COLO829 (cell line): ENCODE results near the gene FGF22.
"Not testable (repeated sequence)": the region's sequence is repeated elsewhere in the genome, so short reads cannot be mapped to it uniquely, and the experiment has no call there.

Experiments used
- DNase-seq: peaks from one replicate; pipeline ENCODE4 v3.0.0; 2012; ENCODE audit warnings: low spot score

Gene FGF22

DNA sequence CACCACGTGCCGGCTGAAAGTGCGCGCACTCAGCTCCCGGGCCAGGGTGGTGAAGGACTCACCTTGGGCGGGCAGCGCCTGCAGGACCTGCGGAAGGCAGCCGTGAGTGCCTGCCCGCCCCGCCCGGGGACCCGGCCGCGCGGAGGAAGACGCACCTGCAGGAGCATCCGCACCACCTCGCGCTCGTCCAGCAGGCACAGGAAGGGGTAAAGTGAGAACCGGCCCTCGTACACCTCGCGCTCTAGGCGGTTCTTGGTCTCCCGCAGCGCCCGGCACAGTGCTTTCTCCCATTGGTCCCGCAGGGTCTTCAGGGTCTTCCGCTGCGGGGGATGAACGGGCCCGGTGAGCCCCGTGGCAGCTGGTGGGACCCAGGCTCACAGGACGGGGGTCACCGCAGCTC is 17.0 kb upstream of the FGF22 start:
- DNase-seq = no peak

DNA sequence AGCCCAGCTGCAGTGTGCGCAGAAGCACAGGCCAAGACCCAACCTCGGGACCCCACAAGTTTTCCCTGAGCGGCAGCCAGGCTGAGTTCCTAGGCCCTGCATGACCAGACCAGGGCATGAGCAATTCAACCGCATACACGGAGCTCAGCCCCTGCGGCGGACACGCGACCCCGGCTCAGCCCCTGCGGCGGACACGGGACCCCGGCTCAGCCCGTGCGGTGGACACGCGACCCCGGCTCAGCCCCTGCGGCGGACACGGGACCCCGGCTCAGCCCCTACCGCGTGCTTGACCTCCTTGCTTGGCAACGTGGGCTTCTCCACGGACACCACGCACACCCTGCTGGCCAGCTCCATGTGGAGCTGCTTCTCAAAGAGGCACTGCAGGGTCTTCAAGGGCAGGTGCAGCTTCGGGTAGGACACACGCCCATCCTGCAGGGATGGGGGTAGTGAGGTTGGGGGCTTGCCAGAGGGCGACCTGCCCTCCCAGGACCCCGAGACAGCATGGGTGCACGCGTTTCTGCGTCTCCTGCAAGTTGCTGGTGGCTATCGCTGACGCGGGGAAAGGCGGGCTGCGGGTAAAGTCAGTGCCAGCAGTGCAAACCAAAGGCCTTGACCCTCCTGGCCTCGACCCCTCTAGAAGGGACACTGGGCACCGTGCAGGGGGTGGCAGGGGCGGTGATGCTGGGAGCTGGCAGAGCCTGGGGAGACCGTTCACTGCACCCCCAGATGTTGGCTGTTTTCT is 16.3 kb upstream of the FGF22 start:
- DNase-seq = no peak

DNA sequence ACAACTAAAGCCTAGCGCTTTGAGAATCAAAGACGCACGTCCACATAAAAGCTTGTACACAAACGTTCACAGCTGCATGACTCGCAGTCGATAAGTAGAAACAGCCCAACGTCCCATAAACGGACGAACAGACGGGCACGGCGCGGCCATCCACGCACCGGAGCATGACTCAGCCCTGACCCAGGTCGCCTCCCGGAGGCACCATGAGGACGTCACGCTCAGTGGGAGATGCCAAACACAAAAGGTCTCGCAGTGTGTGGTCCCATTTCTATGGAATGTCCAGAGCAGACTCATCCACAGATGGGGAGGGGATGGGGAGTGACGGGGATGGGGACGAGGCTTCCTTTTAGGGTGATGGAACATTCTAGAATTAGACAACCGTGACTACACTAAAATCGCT is 15.7 kb upstream of the FGF22 start:
- DNase-seq = no peak

DNA sequence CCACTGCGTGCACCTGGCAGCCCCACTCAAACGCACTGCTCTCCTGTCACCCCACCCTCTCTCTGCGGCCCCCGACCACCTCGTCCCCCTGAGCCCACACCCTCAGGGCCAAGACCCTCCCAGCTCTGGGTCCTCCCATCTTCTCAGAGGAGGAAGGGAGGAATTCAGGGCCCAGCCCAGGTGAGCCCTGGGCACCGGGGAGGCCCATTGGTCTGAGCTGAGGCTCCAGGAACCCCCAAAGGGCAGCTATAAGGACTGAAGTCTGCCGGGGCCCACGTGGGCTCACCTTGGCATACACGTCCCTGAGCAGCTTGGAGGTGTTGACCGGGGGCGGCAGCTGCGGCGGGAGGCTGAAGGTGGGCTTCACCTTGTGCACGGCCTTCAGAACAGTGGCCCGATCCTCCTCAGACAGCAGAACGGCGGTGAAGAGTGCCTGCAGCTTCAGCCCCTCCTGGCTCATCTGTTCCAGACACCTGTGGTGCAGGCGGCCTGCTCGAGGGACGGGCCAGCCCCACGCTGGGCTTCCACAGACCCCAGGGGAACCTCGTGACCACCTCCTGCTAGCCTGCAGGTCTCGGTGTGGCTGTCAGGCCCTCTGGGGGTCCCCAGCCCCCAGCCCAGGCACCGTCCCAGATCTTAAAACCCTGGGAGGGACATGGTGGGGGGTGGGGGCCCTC is 15.1 kb upstream of the FGF22 start:
- DNase-seq = no peak

DNA sequence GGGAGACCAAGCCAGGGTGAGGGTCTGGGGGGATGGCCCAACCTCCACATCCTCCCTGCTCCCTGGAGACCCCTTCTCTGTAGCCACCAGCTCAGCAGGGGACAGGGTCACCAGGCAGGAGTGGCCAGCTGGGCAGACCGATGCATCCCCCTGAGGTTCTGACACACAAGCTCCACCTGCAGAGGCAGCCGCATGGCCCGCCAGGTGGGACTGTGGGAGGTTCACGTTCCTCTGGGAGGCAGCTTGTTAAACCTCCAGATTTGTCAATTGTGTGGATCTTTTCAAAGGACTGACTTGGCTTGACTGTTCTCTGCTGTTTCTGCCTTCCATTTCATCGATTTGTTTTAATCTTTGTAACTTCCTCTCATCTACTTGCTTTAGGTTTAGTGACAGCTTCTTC is 14.4 kb upstream of the FGF22 start:
- DNase-seq = no peak

DNA sequence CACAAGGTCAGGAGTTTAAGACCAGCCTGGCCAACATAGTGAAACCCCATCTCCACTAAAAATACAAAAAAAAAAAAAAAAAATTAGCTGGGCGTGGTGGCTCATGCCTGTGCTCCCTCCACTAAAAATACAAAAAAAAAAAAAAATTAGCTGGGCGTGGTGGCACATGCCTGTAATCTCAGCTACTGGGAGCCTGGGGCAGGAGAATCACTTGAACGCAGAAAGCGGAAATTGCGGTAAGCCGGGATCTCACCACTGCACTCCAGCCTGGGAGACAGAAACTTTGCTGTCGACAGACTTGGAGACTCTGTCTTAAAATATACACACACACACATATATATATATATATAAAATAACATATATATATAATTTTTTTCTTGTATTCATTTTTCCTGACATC is 13.1 kb upstream of the FGF22 start:
- not testable (repeated sequence) for DNase-seq

DNA sequence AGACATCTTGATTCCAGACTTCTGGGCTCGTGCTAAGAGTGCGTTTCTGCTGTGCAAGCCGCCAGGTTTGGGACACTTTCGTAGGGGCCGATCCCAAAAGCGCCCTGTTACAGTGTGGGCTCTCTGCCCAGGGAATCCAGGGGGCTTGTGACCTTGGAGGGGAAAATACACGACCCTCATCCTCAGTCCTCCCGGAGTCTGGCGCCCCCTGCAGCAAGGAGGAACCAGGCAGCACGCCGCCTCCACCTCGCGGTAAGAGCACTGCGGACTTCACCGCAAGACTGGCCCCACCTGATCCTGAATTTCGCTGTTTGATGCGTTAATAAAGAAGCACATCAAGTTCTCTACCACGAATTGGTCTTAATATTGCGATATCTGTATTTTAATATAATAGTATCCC is 11.5 kb upstream of the FGF22 start:
- DNase-seq = no peak

DNA sequence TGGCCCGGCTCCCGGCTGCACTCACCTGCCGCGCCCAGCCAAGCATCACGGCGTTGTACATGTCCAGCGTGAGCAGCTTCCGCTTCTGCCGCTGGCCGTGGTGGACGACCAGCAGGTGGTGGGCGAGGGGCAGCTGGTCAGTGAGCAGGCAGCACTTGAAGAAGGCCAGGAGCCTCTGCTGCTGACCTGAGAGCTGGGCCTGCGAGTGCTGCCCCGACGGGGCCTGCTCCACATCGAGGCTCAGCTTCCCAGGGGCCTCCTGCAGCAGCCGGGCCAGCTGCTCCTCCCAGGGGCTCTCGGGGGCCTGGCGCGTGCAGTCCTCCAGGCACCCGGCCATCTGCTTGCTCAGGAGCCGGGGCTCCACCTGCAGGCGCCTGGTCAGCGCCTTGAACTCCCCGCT is 10.2 kb upstream of the FGF22 start:
- not testable (repeated sequence) for DNase-seq

DNA sequence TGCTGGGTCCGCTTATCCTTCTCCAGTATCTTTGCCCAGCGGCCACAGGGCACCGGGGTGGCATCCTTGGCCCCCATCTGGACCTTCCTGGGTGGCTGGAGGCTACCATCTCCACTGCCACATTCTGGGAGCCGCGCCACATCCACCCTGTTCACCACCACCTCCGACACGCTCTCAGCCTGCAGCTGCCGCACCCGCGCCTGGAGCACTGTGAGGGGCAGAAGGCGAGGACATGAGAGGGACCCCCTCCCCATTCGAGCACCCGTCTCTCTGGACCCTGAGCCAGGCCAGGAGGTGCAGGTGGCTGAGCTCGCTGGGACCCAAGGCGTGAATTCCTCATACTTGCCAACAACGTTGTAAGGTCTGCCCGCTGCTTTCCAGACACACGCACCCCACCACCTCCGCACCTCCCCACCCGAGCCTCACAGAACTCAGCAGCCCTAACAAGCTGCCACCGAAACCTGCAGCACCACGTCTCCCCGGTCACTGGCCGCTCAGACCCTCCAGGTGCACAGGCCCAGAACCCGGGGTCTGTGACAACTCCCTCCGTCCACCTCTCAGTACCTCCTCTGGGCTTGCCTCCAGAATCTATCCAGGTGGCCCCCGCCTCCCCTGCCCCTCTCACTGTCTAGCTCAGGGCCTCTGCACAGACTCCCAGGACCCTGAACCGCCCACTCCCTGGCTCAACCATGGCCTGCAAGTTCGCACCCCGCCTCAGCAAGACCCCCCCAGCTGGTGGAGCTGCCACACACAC is 9.5 kb upstream of the FGF22 start:
- DNase-seq = no peak

DNA sequence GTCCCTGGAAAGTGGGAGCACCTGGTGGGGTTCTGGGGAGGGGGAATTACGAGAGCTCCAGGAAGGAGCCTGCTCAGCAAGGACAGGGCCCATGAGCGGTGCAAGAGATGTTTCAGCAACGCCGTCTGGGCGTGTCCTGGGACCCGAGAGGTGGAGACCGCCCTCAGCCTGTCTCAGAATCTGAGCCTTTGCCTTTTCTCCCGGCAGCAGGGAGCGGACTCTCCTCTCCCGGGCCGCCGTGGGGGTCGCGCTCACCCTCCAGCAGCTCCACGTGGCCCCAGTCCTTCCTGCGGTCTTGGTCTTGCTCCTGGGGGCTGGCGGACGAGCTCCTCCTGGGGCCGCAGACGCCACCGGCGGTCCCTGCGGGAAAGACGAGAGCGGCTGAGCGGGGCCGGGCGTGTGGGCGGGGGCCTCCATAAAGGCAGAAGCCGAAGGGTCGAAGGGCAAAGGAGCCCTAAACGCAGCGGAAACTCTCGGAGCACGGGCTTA is 7.1 kb upstream of the FGF22 start:
- peak; percentile 39 for DNase-seq

DNA sequence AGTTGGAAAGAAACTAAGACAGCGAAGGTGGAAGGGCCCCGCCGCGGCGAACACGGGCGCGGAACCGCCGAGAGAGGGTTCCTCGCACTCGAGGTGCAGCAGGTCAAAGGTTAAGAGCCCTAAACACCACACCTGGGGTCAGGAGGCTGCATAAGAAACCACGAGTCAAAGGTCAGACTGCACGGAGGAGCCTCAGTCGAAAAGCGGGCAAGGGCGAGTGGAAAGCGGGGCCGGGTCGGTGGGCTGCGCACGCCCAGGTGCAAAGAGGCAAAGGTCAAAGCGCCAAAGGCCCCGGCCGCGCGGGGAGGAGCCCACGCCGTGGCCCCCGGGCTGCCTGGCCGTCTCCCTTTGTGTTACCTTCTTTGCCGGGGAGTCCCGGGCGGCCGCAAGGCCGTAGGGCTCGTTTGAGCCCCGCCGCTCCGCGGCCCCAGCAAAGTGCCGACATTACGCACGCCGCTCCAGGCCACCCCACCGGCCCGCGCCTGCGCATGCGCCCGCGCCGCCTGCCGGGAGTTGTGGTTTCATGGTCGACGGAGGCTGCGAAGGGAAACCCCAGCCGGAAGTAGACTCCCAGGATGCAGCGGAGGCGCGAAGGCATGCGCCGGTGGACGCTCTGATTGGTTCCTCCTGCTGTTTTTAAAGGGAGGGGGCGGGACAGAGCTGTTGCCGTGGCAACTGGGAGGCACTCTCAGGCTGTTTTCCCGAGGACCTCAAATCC is 6.5 kb upstream of the FGF22 start, which contains the start of gene POLRMT:
Gene POLRMT, minus strand, starts transcription at position 470 of the 718 bp plus-strand sequence. Its CDS starts 25 bp downstream, at position 445.
- DNase-seq = peak; percentile 100

DNA sequence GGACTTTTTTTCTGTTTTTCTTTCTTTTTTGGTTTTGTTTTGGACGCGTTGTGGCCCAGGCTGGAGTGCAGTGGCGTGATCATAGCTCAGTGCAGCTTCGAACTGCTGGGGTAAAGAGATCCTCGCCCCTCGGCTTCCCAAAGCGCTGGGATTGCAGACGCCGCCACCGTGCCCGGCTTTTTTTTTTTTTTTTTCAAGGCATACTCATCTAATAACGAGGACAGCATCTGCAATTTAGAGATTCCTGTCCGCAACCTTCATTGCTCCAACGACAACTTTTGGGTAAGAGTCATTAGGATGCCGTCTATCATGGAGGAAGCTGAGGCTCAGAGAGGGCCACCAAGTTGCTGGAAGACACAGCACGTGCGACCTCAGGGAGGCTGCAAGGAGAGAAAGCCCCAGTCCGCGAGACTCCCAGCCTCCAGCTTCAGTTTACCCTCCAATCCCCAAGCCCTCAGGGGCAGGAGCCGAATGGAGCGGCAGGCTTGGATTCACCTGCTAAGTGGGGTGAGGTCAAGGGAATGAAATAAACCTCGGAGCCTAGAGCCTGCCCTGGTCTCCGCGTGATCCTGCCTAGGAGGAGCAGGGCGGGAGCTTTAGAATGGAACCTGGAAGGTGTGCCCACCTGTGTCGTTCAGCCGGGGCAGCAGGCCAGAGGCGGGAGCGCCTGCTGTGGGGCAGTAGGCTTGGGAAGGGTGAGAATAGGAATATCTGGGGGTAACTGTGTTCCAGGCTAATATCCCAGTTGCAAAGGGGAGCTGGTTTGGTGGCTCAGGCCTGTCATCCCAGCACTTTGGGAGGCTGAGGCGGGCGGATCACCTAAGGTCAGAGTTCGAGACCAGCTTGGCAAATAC is 5.7 kb upstream of the FGF22 start:
- DNase-seq = no peak

DNA sequence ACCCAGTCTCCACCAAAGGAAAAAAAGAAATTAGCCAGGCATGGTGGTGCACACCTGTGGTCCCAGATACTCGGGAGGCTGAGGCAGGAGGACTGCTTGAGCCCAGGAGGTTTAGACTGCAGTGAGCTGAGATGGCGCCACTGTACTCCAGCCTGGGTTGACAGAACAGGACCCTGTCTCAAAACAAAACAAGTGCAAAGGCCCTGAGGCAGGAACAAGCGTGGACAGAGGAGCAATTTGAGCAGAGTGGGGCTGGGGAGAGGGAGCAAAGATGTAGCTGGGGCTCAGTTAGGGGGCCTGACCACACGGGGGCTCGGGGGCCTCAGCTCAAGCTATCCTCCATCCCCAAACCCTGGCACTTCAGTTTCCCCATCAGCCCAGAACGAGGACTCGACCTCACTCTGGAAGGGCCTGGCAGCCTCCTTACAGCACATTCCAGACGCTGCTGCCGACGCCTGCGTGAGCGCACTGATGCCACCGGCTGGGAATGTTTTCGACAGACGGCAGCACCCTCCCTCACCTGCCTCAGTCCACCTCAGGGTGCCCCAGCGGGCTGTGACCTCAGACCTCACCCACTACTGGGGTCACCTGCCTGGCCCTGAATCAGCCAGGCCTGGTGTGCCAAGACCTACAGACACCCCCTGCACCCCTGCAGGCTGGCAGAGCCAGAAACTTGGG is 4.6 kb upstream of the FGF22 start:
- no peak for DNase-seq

DNA sequence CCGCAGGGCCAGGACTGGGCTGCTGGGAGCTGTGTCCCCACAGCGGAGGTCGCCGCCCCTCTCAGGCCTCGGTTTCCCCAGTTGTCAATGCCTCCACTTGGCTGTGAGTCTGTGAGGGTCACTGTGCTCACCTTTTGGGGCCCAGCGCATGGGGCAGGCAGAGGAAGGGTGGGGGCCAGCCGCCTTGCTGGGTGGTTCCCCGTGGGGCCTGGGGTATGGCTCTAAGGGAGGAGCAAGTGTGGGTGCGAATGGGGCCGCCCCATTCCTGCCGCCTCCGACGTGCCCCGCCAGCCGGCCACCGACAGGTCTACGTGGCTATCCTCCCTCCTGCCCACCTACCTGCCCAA is 800 bp upstream of the FGF22 start:
- DNase-seq = no peak

DNA sequence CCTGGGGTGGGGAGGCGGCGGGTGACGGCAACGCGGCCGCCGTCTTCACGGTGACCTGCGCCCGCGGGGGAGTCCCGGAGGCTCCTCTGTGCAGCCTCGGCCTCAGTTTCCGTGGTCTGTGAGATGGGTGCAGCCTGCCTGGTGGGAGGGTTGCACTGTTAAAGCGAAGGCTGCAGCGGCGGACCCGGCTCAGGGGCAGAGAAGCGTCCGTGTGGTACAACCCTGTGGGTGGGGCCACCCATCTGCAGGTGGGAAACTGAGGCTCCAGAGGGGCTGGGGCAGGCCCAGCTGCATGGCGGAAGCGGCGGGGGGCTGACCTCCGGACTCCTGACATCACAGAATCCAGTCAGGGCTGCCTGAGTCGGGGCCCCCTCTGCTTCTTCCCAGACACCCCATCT is 481 bp downstream of the FGF22 start:
- no peak for DNase-seq

DNA sequence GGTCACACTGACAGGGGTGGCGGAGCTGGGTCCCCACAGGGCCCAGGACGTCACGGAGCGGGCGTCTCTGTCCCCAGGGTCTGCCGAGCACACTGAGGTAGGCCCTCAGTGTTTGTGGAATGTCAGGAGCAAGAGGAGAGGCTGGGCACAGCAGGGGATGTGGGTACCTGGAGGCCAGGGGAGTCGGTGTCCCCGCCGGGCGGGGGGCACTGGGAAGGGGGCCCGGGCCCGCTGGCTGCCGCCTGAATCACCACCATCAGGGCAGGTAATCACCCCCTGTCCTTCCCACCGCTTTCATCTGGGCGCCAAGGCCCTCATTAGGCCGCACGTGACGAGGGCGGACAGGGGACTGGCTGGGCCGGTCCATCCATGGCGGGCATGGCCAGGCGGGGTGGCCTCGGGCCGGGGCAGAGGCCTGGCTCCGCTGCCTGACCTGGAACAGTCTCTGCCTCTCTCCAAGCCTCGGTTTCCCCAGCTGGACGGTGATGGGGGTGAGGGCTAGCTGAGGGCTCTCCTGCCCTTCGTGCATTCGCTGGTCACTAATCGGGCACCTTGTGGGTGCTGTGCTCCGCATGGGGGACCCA is 1.0 kb downstream of the FGF22 start:
- DNase-seq = no peak

DNA sequence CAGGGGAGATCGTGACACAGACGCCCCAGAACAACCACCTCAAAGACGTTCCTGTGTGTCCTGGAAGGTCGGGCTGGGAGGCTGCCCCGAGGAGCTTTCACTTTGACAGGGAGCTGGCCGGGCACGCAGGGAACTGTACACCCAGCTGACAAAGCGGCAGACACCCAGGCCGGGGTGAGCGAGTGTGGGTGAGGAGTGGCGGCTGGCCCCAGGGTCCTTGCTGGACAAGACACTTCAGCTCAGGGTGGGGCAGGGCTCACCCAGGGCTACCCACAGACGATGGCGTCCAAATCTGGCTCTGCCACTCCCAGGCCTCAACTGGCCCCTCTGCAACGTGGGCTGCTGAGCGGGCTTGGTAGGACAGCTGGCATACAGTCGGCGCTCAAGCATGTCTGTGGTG is 2.0 kb downstream of the FGF22 start:
- DNase-seq = no peak

DNA sequence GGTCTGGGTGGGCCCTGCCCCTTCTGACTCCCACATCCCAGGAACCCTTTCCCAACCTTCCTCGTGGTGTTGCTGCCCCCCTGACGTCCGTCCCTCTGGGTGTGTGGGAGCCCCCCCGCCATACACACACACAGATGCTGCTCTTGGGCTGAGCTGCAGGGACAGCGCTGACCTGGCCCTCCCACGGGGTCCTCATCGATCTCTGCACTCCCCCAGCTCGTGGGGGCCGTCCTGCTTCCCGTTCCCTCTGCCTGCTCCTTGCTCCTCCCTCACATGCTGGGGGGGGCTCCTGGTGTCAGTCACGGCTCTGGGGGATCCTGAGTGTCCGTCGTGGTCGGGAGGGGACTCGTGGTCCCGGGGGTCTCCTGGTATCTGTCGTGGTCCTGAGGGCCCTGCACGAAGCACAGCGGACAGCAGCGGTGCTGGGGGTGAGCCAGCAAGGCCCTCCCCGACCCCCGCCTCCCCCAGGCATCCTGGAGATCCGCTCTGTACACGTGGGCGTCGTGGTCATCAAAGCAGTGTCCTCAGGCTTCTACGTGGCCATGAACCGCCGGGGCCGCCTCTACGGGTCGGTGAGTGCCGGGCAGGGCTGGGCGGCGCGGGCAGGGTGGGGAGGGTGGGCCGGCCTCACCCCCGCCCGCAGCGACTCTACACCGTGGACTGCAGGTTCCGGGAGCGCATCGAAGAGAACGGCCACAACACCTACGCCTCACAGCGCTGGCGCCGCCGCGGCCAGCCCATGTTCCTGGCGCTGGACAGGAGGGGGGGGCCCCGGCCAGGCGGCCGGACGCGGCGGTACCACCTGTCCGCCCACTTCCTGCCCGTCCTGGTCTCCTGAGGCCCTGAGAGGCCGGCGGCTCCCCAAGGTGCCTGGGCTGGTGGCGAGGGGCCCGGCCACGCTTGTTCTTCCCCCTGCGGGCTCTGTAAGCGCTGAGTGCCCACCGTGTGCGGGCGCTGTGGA is 3.4 kb downstream of the FGF22 start:
- no peak for DNase-seq

DNA sequence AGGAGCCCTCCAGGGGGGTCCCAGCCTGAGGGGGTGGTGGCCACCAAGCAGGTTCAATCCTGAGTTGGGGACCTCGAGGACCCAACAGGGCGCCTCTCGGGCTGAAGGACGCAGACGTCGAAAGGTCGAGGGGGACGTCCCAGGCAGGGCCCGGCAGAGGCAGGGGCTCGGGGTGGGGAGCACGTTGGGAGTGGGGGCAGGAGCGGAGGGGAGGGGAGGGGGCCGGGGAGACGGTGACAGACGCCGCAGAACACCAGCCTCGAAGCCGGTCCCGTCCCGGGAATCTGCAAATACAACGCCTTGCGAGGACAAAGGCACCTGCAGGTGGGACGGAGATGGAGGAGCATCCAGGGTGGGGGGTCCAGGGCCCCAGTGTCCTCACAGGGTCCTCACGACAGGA is 4.1 kb downstream of the FGF22 start:
- DNase-seq = no peak
